HG02973 (cell line): ENCODE results near the gene TGFBR3L.

Source experiments
- ATAC-seq: cut with Tn5 transposase; IDR thresholded peaks from one replicate; pipeline ENCODE4 v1.9.1; 2021; ENCODE audit warnings: moderate library complexity; ENCODE audit not compliant: unreplicated experiment

Gene TGFBR3L

GRCh38 chr19:7914598-7915045 lies at the start of gene TGFBR3L:
TGFBR3L (plus strand) TSS chr19:7914830.
- no peak for ATAC-seq

- ATAC-seq: no peak
Measured at GRCh38 chr19:7865262-7865911, 49.2 kb upstream of the TGFBR3L start.

GRCh38 chr19:7866399-7867091 lies 48.1 kb upstream of the TGFBR3L start:
- no peak for ATAC-seq

GRCh38 chr19:7867092-7867844 lies 47.4 kb upstream of the TGFBR3L start:
- ATAC-seq: no peak

- no peak for ATAC-seq
Measured at GRCh38 chr19:7868326-7868670, 46.3 kb upstream of the TGFBR3L start.

- peak; percentile 51 for ATAC-seq
Measured at GRCh38 chr19:7868671-7869452, 45.8 kb upstream of the TGFBR3L start.

GRCh38 chr19:7869453-7869909 lies 45.1 kb upstream of the TGFBR3L start:
- peak; percentile 35 for ATAC-seq

- ATAC-seq: no peak
Measured at GRCh38 chr19:7869910-7870511, 44.6 kb upstream of the TGFBR3L start.

- ATAC-seq: no peak
Measured at GRCh38 chr19:7870571-7871436, 43.8 kb upstream of the TGFBR3L start.

- no peak for ATAC-seq
Measured at GRCh38 chr19:7871437-7872305, 43.0 kb upstream of the TGFBR3L start.

- no peak for ATAC-seq
Measured at GRCh38 chr19:7872306-7873204, 42.1 kb upstream of the TGFBR3L start.

- ATAC-seq: no peak
Measured at GRCh38 chr19:7873304-7874075, 41.1 kb upstream of the TGFBR3L start.

GRCh38 chr19:7874076-7874896 lies 40.3 kb upstream of the TGFBR3L start, which contains the start of gene PRR36:
PRR36 (minus strand) TSS chr19:7874390; CDS start chr19:7873689, 701 bp downstream.
- ATAC-seq: no peak

GRCh38 chr19:7874897-7875273 lies 39.7 kb upstream of the TGFBR3L start:
- no peak for ATAC-seq

GRCh38 chr19:7877249-7877836 lies 37.3 kb upstream of the TGFBR3L start:
- no peak for ATAC-seq
